ENCODE data around the gene SERHL2. TPM values are rescaled to one million over a fixed set of nuclear protein-coding genes. Genes with fewer than 3 reads are reported as not detected.
"Not testable (repeated sequence)": the region's sequence is repeated elsewhere in the genome, so short reads cannot be mapped to it uniquely, and the experiment has no call there.

Gene SERHL2
- total RNA-seq, 4 donors from 2014 or later, result 0.84 to 13.4 (median 1.7) TPM; not detected in 1

- Histone ChIP-seq H3K9me3 (no peaks in the 10 kb centered on the region), H3K4me1 (no peaks in the 10 kb centered on the region), H3K36me3 (no peaks in the 10 kb centered on the region), H3K4me3 (no peak overlapping the region), H3K27ac (no peak overlapping the region), H3K27me3 (no peaks in the 10 kb centered on the region)
- intact Hi-C loops (cut with DNase I; ENCODE audit: low total_unique reads), result no loop called here
- no peak for ATAC-seq
- DNase-seq, result no peak
- in situ Hi-C loops (cut with MboI; ENCODE audit: low sequenced_read_pairs in 4 of 4), result no loop called here
- TF ChIP-seq POLR2A (IDR thresholded peaks at IDR 0.05), result no peak
Observed at GRCh38 chr22:42564699-42565098, 10.9 kb downstream of the SERHL2 start.

DNA sequence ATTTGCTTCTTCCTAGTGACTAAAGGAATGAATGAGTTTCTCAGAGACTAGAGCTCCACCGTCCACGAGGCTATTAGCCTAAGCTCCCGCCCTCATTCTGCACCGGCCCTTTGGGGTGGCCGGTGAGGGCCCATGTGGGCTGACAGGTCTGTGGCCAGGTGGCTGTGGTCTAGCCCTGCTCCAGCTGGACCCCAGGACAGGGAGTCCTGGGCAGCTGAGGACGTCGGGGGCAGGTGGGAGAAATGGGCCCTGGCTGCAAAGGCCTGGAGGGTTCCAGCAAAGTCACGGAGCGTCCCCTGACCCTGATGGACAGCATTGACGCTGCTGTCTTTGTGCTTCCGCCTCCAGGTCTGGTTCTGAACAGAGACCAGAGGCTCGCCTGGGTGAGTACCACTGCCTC is 12.2 kb downstream of the SERHL2 start:
- H3K27ac ChIP-seq, result no peak overlapping the region
- H3K4me1 ChIP-seq, result no peaks in the 10 kb centered on the region
- no peaks in the 10 kb centered on the region for H3K36me3 ChIP-seq
- DNase-seq (no peak), ATAC-seq (no peak)
- H3K27me3 ChIP-seq, result no peaks in the 10 kb centered on the region
- in situ Hi-C loops (cut with MboI; ENCODE audit: low sequenced_read_pairs in 4 of 4) (no loop called here), intact Hi-C loops (cut with DNase I; ENCODE audit: low total_unique reads) (no loop called here)
- H3K4me3 ChIP-seq, result no peak overlapping the region
- H3K9me3 ChIP-seq, result no peaks in the 10 kb centered on the region
- TF ChIP-seq, protein P1, sequence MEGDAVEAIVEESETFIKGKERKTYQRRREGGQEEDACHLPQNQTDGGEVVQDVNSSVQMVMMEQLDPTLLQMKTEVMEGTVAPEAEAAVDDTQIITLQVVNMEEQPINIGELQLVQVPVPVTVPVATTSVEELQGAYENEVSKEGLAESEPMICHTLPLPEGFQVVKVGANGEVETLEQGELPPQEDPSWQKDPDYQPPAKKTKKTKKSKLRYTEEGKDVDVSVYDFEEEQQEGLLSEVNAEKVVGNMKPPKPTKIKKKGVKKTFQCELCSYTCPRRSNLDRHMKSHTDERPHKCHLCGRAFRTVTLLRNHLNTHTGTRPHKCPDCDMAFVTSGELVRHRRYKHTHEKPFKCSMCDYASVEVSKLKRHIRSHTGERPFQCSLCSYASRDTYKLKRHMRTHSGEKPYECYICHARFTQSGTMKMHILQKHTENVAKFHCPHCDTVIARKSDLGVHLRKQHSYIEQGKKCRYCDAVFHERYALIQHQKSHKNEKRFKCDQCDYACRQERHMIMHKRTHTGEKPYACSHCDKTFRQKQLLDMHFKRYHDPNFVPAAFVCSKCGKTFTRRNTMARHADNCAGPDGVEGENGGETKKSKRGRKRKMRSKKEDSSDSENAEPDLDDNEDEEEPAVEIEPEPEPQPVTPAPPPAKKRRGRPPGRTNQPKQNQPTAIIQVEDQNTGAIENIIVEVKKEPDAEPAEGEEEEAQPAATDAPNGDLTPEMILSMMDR (IDR thresholded peaks at IDR 0.05 in 4 of 5, conservative IDR thresholded peaks at IDR 0.05 in 1 of 5), result no peak
- no peak for TF ChIP-seq POLR2A (IDR thresholded peaks at IDR 0.05)

DNA sequence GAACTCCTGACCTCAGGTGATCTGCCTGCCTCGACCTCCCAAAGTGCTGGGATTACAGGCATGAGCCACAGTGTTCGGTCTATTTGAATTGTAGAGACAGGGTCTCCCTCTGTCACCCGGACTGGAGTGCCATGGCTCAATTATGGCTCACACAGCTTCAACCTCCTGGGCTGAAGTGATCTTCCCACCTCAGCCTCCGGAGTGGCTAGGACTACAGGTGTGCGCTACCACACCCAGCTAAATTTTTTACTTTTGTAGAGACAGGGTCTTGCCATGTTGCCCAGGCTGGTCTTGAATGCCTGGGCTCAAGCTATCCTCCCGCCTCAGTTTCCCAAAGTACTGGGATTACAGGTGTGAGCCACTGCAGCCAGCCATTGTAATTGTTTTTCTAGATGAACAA is 14.2 kb downstream of the SERHL2 start:
- in situ Hi-C loops (cut with MboI; ENCODE audit: low sequenced_read_pairs in 4 of 4); intact Hi-C loops (cut with DNase I; ENCODE audit: low total_unique reads); DNase-seq; H3K4me3 ChIP-seq; H3K36me3 ChIP-seq; H3K27me3 ChIP-seq; H3K27ac ChIP-seq; H3K4me1 ChIP-seq; ATAC-seq; H3K9me3 ChIP-seq: not testable (repeated sequence)

GRCh38 chr22:42570580-42570979 is 16.8 kb downstream of the SERHL2 start:
- H3K9me3 ChIP-seq; intact Hi-C loops (cut with DNase I; ENCODE audit: low total_unique reads); H3K36me3 ChIP-seq; H3K27me3 ChIP-seq; ATAC-seq; DNase-seq; H3K27ac ChIP-seq; in situ Hi-C loops (cut with MboI; ENCODE audit: low sequenced_read_pairs in 4 of 4); H3K4me1 ChIP-seq; H3K4me3 ChIP-seq: not testable (repeated sequence)

DNA sequence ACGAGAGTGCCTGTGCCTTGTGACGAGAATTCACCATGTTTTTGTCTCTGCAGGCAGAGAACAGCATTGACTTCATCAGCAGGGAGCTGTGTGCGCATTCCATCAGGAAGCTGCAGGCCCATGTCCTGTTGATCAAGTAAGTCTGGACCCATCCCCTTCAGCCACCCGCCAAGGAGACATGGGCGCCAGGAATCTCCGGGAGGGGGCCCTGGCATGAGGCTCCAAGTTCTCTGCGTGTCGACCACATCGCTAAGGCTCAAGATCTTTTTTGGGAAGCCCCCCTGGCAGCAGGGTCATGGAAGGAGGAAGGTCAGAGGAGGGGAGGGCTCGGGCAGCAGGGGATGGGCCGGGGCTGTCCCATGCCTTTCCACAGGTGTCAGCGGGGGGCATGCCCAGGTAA is 17.3 kb downstream of the SERHL2 start:
- in situ Hi-C loops (cut with MboI; ENCODE audit: low sequenced_read_pairs in 4 of 4); H3K9me3 ChIP-seq; H3K27me3 ChIP-seq; H3K4me1 ChIP-seq; H3K27ac ChIP-seq; intact Hi-C loops (cut with DNase I; ENCODE audit: low total_unique reads); DNase-seq; H3K36me3 ChIP-seq; H3K4me3 ChIP-seq; ATAC-seq: not testable (repeated sequence)

- intact Hi-C loops (cut with DNase I; ENCODE audit: low total_unique reads); ATAC-seq; H3K27ac ChIP-seq: not testable (repeated sequence)
Observed at GRCh38 chr22:42574046-42574445, 20.3 kb downstream of the SERHL2 start.

GRCh38 chr22:42574468-42574867 is 20.7 kb downstream of the SERHL2 start:
- peaks cover 0 to 13% of the 10 kb centered on the region in 2 donors for H3K36me3 ChIP-seq
- in situ Hi-C loops (cut with MboI; ENCODE audit: low sequenced_read_pairs in 4 of 4); intact Hi-C loops (cut with DNase I; ENCODE audit: low total_unique reads): not testable (repeated sequence)

More at GRCh38 chr22:42574046-42574445, 20.3 kb downstream of the SERHL2 start:
- H3K4me3 ChIP-seq; DNase-seq; H3K4me1 ChIP-seq; in situ Hi-C loops (cut with MboI; ENCODE audit: low sequenced_read_pairs in 4 of 4); H3K9me3 ChIP-seq; H3K27me3 ChIP-seq: not testable (repeated sequence)
- peaks cover 0 to 13% of the 10 kb centered on the region in 2 donors for H3K36me3 ChIP-seq

GRCh38 chr22:42575996-42576574 is 22.3 kb downstream of the SERHL2 start:
- H3K4me3 ChIP-seq; H3K9me3 ChIP-seq; ATAC-seq; H3K27ac ChIP-seq; in situ Hi-C loops (cut with MboI; ENCODE audit: low sequenced_read_pairs in 4 of 4); DNase-seq; H3K4me1 ChIP-seq; intact Hi-C loops (cut with DNase I; ENCODE audit: low total_unique reads); H3K27me3 ChIP-seq: not testable (repeated sequence)
- peaks cover 0 to 13% of the 10 kb centered on the region in 2 donors for H3K36me3 ChIP-seq

More at GRCh38 chr22:42574468-42574867, 20.7 kb downstream of the SERHL2 start:
- ATAC-seq, H3K27ac ChIP-seq, DNase-seq, H3K4me3 ChIP-seq, H3K27me3 ChIP-seq, H3K4me1 ChIP-seq, H3K9me3 ChIP-seq: not testable (repeated sequence)

DNA sequence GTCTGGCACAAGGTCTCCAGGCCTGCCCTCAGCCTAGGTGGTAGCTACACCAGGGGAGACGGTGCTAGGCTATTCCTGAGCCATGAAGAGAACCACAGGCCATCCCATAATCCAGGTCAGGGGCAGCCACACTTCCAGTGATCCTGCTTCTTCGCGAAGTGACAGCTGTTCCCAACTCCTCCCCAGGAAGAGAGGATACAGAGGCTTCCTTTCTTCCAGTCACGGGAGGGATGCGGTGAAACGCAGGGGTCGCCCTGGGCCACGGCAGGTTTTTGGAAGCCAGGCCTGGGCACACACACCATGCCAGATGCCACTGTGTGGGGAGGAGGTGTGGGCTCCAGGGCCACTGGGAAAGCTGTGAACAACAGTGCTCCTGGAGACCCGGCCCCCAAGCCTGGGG is 23.4 kb downstream of the SERHL2 start:
- H3K4me1 ChIP-seq; H3K4me3 ChIP-seq; H3K27me3 ChIP-seq; in situ Hi-C loops (cut with MboI; ENCODE audit: low sequenced_read_pairs in 4 of 4); intact Hi-C loops (cut with DNase I; ENCODE audit: low total_unique reads); DNase-seq; H3K27ac ChIP-seq; ATAC-seq; H3K9me3 ChIP-seq: not testable (repeated sequence)
- peaks cover 0 to 13% of the 10 kb centered on the region in 2 donors for H3K36me3 ChIP-seq
